ENCODE data around the gene NHLRC1. TPM values are rescaled to one million over a fixed set of nuclear protein-coding genes. Genes with fewer than 3 reads are reported as not detected.

The NHLRC1 gene
- polyA plus RNA-seq, 1 of the 3 experiments (the other 2 are of a cell fraction): 0.15 TPM

GRCh38 chr6:18088419-18089296, 33.8 kb downstream of the NHLRC1 start:
- Histone ChIP-seq H3K27me3 (ENCODE audit: insufficient read depth) (no peaks in the 10 kb centered on the region), H3K36me3 (replicated peaks in 1 of 2; ENCODE audit: control insufficient read depth in 1 of 2, insufficient read depth in 2 of 2, low read length in 1 of 2) (no peaks in the 10 kb centered on the region), H2AFZ (ENCODE audit: low read depth) (no peak overlapping the region), H4K20me1 (ENCODE audit: insufficient read depth) (no peaks in the 10 kb centered on the region), H3K4me3 (ENCODE audit: low read depth in 2 of 2, low read length in 1 of 2) (no peak overlapping the region), H3F3A (replicated peaks; ENCODE audit: insufficient read depth) (no peaks in the 10 kb centered on the region), H3K27ac (ENCODE audit: low read depth in 2 of 2, low read length in 1 of 2) (no peak overlapping the region), H3K9ac (no peak overlapping the region), H3K79me2 (ENCODE audit: insufficient read depth) (no peaks in the 10 kb centered on the region), H3K9me2 (no peaks in the 10 kb centered on the region), H3K4me1 (ENCODE audit: control insufficient read depth in 1 of 2, insufficient read depth in 2 of 2, low read depth in 1 of 2, low read length in 1 of 2) (no peaks in the 10 kb centered on the region), H3K4me2 (no peak overlapping the region), H3K9me3 (no peaks in the 10 kb centered on the region)
- WGBS (ENCODE audit: low lambda C conversion rate): 23% methylated on average over 5 of the region's 5 CpGs
- TF ChIP-seq NFIC (IDR thresholded peaks at IDR 0.05; ENCODE audit: borderline replicate concordance): no peak
- no peak for TF ChIP-seq USF1 (IDR thresholded peaks at IDR 0.05; ENCODE audit: borderline replicate concordance, low read depth)
- TF ChIP-seq FOXJ3 (CRISPR knock-in tag; IDR thresholded peaks at IDR 0.05): no peak
- no peak for TF ChIP-seq RFX5 (IDR thresholded peaks at IDR 0.05; ENCODE audit: low read length)
- no peak for TF ChIP-seq SMC3 (IDR thresholded peaks at IDR 0.05; ENCODE audit: low read depth, low read length)
- TF ChIP-seq, protein P1, sequence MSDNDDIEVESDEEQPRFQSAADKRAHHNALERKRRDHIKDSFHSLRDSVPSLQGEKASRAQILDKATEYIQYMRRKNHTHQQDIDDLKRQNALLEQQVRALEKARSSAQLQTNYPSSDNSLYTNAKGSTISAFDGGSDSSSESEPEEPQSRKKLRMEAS (IDR thresholded peaks at IDR 0.05; ENCODE audit: low read depth): no peak
- TF ChIP-seq EZH2phosphoT487 (IDR thresholded peaks at IDR 0.05; ENCODE audit: borderline replicate concordance, low read depth): no peak
- TF ChIP-seq TAF1 (IDR thresholded peaks at IDR 0.05; ENCODE audit: borderline replicate concordance, low read depth, low read length): no peak
- TF ChIP-seq, protein P2, sequence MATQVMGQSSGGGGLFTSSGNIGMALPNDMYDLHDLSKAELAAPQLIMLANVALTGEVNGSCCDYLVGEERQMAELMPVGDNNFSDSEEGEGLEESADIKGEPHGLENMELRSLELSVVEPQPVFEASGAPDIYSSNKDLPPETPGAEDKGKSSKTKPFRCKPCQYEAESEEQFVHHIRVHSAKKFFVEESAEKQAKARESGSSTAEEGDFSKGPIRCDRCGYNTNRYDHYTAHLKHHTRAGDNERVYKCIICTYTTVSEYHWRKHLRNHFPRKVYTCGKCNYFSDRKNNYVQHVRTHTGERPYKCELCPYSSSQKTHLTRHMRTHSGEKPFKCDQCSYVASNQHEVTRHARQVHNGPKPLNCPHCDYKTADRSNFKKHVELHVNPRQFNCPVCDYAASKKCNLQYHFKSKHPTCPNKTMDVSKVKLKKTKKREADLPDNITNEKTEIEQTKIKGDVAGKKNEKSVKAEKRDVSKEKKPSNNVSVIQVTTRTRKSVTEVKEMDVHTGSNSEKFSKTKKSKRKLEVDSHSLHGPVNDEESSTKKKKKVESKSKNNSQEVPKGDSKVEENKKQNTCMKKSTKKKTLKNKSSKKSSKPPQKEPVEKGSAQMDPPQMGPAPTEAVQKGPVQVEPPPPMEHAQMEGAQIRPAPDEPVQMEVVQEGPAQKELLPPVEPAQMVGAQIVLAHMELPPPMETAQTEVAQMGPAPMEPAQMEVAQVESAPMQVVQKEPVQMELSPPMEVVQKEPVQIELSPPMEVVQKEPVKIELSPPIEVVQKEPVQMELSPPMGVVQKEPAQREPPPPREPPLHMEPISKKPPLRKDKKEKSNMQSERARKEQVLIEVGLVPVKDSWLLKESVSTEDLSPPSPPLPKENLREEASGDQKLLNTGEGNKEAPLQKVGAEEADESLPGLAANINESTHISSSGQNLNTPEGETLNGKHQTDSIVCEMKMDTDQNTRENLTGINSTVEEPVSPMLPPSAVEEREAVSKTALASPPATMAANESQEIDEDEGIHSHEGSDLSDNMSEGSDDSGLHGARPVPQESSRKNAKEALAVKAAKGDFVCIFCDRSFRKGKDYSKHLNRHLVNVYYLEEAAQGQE (IDR thresholded peaks at IDR 0.05; ENCODE audit: low read depth, low read length): no peak
- TF ChIP-seq, protein P3, sequence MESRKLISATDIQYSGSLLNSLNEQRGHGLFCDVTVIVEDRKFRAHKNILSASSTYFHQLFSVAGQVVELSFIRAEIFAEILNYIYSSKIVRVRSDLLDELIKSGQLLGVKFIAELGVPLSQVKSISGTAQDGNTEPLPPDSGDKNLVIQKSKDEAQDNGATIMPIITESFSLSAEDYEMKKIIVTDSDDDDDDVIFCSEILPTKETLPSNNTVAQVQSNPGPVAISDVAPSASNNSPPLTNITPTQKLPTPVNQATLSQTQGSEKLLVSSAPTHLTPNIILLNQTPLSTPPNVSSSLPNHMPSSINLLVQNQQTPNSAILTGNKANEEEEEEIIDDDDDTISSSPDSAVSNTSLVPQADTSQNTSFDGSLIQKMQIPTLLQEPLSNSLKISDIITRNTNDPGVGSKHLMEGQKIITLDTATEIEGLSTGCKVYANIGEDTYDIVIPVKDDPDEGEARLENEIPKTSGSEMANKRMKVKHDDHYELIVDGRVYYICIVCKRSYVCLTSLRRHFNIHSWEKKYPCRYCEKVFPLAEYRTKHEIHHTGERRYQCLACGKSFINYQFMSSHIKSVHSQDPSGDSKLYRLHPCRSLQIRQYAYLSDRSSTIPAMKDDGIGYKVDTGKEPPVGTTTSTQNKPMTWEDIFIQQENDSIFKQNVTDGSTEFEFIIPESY (IDR thresholded peaks at IDR 0.05; ENCODE audit: borderline replicate concordance, low read depth): no peak
- no peak for TF ChIP-seq GABPA (IDR thresholded peaks at IDR 0.05; ENCODE audit: low read depth)
- TF ChIP-seq TEAD4 (IDR thresholded peaks at IDR 0.05; ENCODE audit: borderline replicate concordance, insufficient read depth): no peak
- no peak for TF ChIP-seq IRF3 (IDR thresholded peaks at IDR 0.05; ENCODE audit: low read depth, low read length)
- TF ChIP-seq SIN3A (IDR thresholded peaks at IDR 0.05; ENCODE audit: borderline replicate concordance, low read depth, low read length): no peak
- TF ChIP-seq MXI1 (IDR thresholded peaks at IDR 0.05; ENCODE audit: low read depth, low read length): no peak
- TF ChIP-seq TCF12 (IDR thresholded peaks at IDR 0.05): no peak
- DNase-seq: no peak
- ChIA-PET CTCF (interaction anchor here (1.1 kb wide), 1 partner anchor 13 kb away, joined by 3 read pairs; no protein-coding TSS in a partner anchor), POLR2A (no interaction called here)

Data from SK-N-SH (cell line).